Measurements from ENCODE around the gene PTK6.
A peak's percentile ranks its signal among the peaks of the same experiment; 100 is the strongest.

The PTK6 gene

GRCh38 chr20:63505723-63506122 lies 31.5 kb downstream of the PTK6 start:
- DNase-seq (ENCODE audit: low read depth), result no peak

GRCh38 chr20:63505281-63505680 lies 31.9 kb downstream of the PTK6 start:
- DNase-seq (ENCODE audit: low read depth), result no peak

GRCh38 chr20:63504642-63505041 lies 32.5 kb downstream of the PTK6 start:
- no peak for DNase-seq (ENCODE audit: low read depth)

GRCh38 chr20:63503524-63503923 lies 33.7 kb downstream of the PTK6 start:
- DNase-seq (ENCODE audit: low read depth), result no peak

- no peak for DNase-seq (ENCODE audit: low read depth)
These were observed 34.5 kb downstream of the PTK6 start for GRCh38 chr20:63502671-63503172.

GRCh38 chr20:63501818-63502670 lies 35.1 kb downstream of the PTK6 start:
- no peak for DNase-seq (ENCODE audit: low read depth)

GRCh38 chr20:63500902-63501817 lies 36.0 kb downstream of the PTK6 start:
- no peak for DNase-seq (ENCODE audit: low read depth)

GRCh38 chr20:63500151-63500901 lies 36.9 kb downstream of the PTK6 start:
- no peak for DNase-seq (ENCODE audit: low read depth)

GRCh38 chr20:63499338-63499969 lies 37.7 kb downstream of the PTK6 start:
- DNase-seq (ENCODE audit: low read depth), result no peak

- no peak for DNase-seq (ENCODE audit: low read depth)
These were observed 38.2 kb downstream of the PTK6 start, which contains the start of gene EEF1A2 for GRCh38 chr20:63498960-63499337. TSS of gene EEF1A2 (minus strand) at chr20:63499083. CDS start at chr20:63497763, 1,320 bp downstream.

- DNase-seq (ENCODE audit: low read depth), result peak; percentile 23
These were observed 38.9 kb downstream of the PTK6 start for GRCh38 chr20:63497946-63498935.

GRCh38 chr20:63497138-63497945 lies 39.8 kb downstream of the PTK6 start:
- DNase-seq (ENCODE audit: low read depth), result no peak

GRCh38 chr20:63496596-63497120 lies 40.5 kb downstream of the PTK6 start:
- no peak for DNase-seq (ENCODE audit: low read depth)

GRCh38 chr20:63495741-63496595 lies 41.2 kb downstream of the PTK6 start:
- peak; percentile 28 for DNase-seq (ENCODE audit: low read depth)

GRCh38 chr20:63495167-63495720 lies 41.9 kb downstream of the PTK6 start:
- DNase-seq (ENCODE audit: low read depth), result no peak

GRCh38 chr20:63494420-63495166 lies 42.6 kb downstream of the PTK6 start:
- no peak for DNase-seq (ENCODE audit: low read depth)

GRCh38 chr20:63494084-63494419 lies 43.1 kb downstream of the PTK6 start:
- no peak for DNase-seq (ENCODE audit: low read depth)

Data from iris pigment epithelial cell (primary cell).